Panc1 (cell line): ENCODE results near the gene TRAF3IP3.

ENCODE experiments used
- POLR2AphosphoS5 ChIP-seq: IDR thresholded peaks from 2 replicates; pipeline ENCODE4 v1.6.1; 2012; ENCODE audit warnings: mild to moderate bottlenecking, low read depth, low read length, moderate library complexity
- SIN3A ChIP-seq: IDR thresholded peaks from 2 replicates; pipeline ENCODE4 v1.6.1; 2012; ENCODE audit warnings: low read depth, mild to moderate bottlenecking, low read length, moderate library complexity, borderline replicate concordance; ENCODE audit not compliant: insufficient read depth
- TF ChIP-seq, protein P1 (sequence below): fragments of 450-650 bp; IDR thresholded peaks from 2 replicates; pipeline ENCODE4 v1.5.1; 2017; ENCODE audit warnings: mild to moderate bottlenecking
- TF ChIP-seq, protein P2 (sequence below), 2 experiments: IDR thresholded peaks; 2 replicates each; pipeline ENCODE4 v1.6.1; 2011 to 2012; ENCODE audit warnings: low read depth in 2 of 2, control low read depth in 1 of 2, low read length in 1 of 2, mild to moderate bottlenecking in 1 of 2, moderate library complexity in 1 of 2; ENCODE audit not compliant: insufficient read depth in 1 of 2

DNA sequence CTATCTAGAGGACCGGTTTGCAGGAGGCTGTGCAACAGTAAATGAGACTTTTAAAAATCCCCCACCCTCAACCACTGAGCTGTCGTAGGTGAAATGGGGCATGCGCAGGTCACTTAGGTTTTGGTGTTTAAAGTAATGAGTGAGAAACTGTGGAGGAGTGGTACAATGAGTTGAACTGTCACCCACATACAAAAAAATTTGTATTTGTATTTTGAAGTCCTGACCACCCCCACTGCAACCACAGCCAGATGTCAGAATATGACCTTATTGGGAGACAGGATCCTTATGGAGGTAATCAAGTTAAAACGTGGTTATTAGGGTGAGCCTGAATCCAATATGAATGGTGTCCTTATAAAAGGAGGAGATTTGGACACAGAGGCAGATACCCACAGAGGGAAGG is 51.7 kb downstream of the TRAF3IP3 start:
- TF ChIP-seq, protein P1, sequence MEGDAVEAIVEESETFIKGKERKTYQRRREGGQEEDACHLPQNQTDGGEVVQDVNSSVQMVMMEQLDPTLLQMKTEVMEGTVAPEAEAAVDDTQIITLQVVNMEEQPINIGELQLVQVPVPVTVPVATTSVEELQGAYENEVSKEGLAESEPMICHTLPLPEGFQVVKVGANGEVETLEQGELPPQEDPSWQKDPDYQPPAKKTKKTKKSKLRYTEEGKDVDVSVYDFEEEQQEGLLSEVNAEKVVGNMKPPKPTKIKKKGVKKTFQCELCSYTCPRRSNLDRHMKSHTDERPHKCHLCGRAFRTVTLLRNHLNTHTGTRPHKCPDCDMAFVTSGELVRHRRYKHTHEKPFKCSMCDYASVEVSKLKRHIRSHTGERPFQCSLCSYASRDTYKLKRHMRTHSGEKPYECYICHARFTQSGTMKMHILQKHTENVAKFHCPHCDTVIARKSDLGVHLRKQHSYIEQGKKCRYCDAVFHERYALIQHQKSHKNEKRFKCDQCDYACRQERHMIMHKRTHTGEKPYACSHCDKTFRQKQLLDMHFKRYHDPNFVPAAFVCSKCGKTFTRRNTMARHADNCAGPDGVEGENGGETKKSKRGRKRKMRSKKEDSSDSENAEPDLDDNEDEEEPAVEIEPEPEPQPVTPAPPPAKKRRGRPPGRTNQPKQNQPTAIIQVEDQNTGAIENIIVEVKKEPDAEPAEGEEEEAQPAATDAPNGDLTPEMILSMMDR: no peak
- TF ChIP-seq, protein P2, sequence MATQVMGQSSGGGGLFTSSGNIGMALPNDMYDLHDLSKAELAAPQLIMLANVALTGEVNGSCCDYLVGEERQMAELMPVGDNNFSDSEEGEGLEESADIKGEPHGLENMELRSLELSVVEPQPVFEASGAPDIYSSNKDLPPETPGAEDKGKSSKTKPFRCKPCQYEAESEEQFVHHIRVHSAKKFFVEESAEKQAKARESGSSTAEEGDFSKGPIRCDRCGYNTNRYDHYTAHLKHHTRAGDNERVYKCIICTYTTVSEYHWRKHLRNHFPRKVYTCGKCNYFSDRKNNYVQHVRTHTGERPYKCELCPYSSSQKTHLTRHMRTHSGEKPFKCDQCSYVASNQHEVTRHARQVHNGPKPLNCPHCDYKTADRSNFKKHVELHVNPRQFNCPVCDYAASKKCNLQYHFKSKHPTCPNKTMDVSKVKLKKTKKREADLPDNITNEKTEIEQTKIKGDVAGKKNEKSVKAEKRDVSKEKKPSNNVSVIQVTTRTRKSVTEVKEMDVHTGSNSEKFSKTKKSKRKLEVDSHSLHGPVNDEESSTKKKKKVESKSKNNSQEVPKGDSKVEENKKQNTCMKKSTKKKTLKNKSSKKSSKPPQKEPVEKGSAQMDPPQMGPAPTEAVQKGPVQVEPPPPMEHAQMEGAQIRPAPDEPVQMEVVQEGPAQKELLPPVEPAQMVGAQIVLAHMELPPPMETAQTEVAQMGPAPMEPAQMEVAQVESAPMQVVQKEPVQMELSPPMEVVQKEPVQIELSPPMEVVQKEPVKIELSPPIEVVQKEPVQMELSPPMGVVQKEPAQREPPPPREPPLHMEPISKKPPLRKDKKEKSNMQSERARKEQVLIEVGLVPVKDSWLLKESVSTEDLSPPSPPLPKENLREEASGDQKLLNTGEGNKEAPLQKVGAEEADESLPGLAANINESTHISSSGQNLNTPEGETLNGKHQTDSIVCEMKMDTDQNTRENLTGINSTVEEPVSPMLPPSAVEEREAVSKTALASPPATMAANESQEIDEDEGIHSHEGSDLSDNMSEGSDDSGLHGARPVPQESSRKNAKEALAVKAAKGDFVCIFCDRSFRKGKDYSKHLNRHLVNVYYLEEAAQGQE (IDR thresholded peaks at IDR 0.05; ENCODE audit: insufficient read depth in 1 of 2, low read depth in 2 of 2, low read length in 1 of 2): no peak
- no peak for TF ChIP-seq SIN3A
- no peak for TF ChIP-seq POLR2AphosphoS5
